Ammon's horn (tissue), 1 donor: ENCODE results near the gene PLEKHG4.

Experiments
- DNase-seq: peaks from one replicate; pipeline ENCODE4 v3.0.0-alpha.2; 2016; ENCODE audit warnings: low spot score

Gene PLEKHG4

DNA sequence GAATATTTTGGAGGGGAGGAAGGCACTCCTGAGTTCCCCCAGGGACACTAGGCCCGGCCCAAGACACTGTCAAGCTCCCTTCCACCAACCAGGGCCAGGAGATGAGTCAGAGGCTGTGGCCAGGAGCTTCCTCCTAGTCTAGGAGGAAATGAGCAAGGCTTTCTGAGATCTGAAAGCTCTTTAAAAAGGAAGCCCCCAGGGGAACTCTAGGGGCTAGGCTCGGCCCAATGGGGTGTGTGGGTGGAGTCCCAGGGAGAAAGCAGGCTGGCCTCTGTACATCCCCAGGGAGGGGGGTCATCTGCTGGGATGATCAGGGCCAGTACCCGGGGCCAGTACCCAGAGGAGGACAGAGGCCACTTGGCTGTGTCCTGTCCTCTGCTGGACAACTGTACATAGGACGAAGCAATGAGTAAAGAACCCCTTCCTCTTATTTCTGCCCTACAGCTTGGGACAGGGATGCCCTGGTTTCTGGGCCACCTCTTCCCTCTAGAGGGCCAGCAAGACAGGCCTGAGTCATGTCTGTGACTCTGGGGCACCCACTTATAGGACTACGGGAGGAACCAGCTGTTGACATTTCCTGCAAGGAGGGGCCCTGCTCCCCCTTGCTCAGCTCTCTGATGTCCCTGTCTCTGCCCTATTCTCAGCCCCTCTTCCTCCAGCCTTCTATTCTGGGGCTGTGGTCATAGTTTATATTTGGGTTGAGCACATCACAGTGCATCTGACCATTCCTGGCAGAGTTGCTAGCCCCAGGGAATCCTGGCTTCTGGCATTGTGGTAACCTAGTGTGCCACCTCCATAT is 34.7 kb upstream of the PLEKHG4 start:
- peak; percentile 68 for DNase-seq

DNA sequence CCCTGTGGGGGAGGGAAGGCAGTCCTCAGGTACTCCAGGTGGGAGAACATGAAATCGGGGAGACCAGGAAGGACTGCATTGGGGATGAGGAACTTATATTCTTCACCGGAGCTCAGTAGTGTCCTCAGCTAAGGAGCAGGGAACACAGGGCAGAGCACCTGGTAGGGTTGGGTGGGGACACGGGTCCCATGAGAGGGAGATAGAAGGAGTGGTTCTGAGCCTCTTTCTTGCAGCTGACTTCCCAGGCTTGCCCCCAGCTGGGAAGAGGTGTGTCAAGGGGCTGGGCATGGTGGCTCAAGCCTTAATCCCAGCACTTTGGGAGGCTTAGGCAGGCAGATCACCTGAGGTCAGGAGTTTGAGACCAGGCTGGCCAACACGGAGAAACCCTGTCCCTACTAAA is 34.1 kb upstream of the PLEKHG4 start:
- no peak for DNase-seq

DNA sequence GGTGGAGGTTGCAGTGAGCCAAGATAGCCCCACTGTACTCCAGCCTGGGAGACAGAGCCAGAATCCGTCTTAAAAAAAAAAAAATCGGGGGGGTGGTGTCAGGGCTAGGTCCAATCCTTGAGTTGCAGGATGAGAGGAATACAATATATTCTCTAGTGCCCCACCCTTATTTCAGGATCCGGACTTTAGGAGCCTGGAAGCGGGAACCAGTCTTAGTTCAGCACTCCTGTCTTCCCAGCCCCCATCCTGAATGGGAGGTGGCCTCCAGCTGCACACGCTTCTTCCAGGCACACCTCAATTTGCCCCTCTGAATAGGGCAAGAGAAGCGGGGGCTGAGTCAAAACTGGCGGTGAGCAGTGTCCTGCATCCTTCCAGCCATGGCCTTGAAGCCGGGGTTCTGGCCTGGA is 33.7 kb upstream of the PLEKHG4 start:
- no peak for DNase-seq

DNA sequence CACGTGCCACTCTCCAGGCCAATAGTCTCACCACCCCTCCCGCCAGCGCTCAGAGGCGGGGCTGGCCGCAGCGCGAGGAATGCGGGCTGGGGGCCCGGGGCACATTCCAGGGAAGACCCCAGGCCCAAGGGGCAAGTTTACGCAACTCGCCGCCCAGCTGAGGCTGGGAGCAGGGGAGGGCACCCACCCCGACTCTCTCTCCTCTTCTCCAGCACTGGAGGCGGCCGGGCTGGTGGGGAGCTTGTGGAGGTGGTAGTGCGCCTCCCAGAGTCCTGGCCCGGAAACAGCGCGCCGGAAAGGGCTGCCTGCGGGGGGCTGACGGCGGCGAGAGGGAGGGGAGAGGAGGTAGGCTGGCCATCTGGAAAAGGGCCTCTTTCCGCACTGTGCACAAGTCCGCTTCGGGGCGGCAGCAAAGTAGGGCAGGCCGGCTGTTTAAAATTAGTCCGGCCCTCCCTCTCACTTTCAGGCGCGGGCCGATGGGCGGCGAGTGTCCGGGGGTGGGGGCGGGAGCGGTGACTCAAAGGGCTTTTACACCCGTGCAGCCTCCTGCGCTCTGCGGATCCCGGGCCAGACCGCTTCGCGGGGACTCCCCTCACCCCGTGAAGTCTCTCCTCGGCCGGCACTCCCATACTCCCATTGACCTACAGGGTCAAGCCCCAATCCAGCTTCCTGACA is 33.1 kb upstream of the PLEKHG4 start:
- peak; percentile 66 for DNase-seq

DNA sequence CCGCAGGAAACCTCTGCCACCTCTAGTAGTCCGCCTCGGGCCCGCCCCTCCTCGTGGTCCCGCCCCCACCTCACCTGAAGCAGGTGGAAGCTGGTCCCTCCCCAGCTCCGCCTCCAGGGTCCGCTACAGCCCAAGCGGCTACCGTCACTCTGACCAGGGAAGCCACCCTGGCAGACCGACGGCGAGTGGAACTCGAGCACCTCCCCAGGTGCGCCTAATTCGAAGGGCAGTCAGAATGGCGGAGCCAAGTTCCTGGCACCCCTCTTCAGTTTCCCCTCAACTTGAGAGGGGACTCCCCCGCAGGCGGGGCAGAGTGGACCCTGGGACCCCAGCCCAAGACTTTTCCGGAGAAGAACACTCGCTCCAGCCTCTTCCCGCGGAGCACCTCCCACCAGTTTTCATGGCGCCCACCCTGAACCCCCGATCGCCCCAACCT is 32.6 kb upstream of the PLEKHG4 start:
- no peak for DNase-seq

DNA sequence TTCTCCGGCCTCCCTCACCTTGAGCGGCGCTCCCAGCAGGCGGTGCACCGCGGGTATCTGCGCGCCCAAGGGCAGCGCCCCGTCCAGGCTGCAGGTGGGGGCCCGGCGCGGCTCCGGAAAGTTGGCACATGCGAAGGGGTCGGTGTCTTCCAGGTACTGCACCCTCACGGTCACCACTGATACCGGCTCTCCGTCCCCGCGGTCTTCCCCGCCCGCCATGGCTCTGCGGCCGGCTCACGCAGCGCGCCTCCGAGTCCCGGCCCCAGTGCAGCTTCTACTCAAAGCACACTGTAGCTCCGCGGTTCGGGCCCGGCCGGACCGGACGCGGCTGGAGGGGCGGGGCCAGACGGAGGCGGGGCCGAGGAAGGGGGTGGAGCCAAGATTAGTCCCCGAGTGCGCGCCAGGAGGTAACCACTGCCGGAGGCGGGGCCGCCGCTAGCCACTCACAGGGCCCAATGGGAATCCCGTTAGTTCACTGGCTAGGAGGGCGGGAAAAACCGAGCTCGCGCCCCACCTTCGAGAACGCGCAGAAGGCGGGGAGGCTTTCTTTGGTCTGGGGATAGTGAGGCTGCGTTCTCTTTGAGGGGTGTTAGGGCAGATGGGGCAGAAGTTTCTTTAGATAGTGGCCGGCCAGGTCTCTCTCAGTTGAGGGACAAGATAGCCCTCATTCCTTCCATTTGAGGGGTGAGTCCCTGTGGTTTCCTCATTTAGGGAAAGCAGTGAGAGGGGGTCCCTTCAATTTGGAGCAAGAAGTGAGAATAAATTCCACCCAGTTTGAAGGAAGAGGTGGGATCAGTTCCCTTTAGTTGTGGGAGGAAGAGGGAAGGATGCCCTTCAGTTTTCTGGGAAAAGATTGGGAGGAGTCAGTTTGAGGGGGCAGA is 31.9 kb upstream of the PLEKHG4 start, which contains the start of gene FHOD1:
Gene FHOD1, minus strand, starts transcription at position 290 of the 881 bp plus-strand sequence. Its CDS starts 71 bp downstream, at position 219.
- peak; percentile 96 for DNase-seq

DNA sequence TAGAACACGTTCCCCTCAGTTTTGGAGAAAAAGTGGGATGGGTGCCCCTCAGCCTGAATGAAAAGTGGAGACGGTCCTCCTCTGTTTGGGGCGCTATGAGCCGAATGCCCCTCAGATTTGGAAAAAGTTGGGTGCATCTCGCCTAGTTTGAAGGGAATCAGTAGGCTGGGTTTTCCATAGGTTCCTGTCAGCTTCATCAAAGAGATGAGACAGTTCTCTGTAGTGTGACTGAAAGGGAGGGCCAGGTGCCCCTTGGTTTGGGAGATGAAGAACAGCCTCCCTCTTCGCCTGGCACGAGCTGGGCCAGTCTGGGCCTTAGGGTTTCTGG is 31.3 kb upstream of the PLEKHG4 start:
- no peak for DNase-seq

DNA sequence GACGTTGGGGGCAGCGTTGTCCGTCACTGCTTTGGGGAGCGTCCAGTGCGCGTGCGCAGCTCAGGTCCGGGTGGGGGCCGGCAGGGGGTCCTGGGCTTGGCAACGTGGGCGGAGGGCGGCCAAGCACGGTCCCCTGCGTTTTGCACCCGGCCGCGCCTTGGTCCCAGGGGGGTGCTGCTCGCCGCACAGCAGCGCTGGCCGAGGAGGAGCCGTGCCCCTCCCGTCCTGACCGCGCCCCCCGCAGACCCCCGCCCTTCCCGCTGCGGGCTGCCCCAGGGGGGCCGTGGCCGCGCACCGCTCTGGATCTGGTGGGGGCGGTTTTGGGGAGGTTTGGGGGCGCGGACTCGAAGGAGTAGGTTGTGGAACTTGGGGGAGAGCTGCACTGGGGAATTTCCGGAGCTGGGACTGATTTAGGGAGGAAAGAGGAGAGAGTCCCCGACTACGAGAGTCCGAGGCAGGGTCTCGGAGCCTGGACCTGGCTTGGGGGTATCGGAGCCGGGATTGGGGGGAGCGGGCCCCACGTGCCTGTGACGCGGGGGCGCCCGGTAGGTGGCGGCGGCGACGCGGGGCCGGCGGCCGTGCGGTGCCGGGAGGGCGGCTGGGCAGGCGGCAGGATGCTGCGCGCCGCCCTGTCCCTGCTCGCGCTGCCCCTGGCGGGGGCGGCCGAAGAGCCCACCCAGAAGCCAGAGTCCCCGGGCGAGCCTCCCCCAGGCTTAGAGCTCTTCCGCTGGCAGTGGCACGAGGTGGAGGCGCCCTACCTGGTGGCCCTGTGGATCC is 30.7 kb upstream of the PLEKHG4 start, which contains the start of gene SLC9A5:
Gene SLC9A5, plus strand, starts transcription at position 579 of the 777 bp plus-strand sequence. Its CDS starts 36 bp downstream, at position 615.
- no peak for DNase-seq

DNA sequence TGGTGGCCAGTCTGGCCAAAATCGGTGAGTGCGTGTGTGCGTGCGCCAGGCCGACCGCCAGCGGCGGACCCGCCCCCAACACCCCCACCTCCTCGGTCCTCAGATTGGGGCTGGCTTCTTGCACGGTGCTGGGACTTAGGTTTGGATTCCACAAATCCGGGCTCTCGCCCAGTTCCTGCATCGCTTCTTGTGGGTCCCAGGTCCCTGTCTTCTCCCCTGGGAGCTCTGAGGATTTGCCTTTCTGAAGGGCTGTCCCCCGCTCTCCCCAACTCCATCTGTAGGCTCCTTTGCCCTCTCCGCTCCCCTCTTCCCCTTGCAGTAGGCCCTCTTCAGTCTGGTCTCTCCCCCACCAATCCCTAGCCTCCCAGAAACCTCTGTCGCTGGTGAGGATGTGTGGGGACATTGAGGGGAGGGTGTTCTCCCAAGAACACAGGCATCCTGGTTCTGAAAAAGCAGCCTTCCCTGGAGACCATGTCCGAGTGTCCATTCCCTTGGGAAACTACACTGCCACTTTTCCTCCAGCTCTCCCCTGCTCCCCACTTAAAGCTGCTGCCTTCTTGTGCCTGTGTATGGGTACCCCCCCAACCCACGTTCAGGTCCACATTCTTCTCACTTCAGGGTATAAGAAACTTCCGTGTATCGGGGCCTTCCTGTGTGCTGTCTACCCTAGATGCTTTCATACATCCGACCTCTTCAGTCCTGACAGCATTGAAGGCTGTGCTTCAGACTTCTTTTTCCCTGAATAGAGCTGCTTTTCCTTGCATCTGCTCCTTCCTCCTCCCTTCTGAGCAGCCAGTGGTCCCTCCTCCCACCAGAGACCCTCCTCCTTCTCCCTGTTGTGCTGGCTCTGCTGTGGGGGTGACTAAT is 29.9 kb upstream of the PLEKHG4 start:
- no peak for DNase-seq

DNA sequence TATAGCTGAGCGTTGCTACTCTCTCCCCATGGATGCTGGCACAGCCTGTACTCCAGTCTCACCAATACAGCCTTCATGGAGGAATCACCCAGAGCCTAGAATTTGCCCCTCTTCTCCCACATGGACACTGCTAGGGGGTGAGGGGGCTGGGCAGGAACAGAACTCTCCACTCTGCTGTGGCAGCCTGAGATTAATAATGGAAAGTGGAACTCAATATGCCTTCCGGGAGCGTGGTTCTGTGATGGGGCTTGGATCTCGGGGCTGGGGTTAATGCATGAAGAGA is 29.3 kb upstream of the PLEKHG4 start:
- DNase-seq: no peak

DNA sequence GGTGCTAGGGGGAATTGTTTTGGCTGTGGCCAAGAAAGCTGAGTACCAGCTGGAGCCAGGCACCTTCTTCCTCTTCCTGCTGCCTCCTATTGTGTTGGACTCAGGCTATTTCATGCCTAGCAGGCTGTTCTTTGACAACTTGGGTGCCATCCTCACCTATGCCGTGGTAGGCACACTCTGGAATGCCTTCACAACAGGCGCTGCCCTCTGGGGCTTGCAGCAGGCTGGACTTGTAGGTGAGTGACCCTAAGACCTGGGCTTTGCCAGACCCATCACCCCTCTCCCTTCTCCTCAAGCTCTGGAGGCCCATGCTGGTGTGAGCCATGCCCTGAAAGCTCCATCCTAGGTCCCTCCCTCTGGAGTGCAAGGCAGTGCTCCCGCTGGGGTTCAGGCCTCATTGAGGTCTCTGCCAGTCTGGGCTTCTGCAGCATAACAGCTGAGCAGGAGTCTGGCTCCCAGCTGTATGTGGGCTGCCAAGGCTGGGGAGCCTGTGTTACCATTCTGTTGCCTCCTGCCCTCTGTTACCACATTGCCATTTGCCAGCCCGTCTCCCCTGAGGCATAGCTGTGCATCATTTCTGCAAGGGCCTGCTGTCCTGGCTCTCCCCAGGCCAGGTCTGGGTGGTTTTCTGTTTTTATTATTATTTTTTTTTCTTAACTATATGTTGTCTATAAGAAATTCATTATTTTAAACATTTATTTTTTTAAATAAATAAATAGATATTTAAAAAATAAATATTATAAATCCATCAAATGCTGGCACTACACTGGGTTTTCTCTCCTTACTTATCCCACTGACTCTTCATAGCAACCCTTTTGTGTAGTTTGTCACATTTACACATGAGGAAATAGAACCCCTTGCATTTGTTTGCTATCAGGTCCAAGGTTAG is 26.5 kb upstream of the PLEKHG4 start:
- DNase-seq: peak; percentile 79

DNA sequence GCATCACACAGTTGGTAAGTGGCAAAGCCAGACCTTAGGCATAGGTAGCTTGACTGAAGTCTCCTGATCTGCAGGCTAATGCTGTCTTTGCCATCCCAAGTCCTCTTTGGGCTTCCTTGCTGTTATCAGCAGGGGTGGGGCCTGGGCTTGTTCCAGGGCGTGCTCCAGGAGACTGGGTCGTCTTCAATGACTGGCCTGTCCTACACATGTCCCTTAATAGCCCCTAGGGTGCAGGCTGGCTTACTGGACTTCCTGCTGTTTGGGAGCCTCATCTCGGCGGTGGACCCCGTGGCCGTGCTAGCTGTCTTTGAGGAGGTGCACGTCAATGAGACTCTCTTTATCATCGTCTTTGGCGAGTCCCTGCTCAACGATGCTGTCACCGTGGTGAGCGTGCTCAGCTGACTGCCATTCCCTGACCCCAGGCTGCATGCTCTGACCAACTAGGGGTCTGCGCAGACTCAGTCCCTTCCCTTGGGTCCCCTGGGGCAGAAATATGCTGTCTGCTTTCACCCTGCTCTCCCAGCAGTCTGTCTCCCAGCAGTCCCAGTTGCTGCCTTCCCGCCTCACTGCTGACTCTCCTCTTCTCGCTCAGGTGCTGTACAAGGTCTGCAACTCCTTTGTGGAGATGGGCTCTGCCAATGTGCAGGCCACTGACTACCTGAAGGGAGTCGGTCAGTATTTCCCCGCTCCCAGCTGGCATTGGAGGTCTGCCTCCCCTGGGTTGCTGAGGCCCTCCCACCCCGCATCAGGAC is 24.4 kb upstream of the PLEKHG4 start:
- no peak for DNase-seq

DNA sequence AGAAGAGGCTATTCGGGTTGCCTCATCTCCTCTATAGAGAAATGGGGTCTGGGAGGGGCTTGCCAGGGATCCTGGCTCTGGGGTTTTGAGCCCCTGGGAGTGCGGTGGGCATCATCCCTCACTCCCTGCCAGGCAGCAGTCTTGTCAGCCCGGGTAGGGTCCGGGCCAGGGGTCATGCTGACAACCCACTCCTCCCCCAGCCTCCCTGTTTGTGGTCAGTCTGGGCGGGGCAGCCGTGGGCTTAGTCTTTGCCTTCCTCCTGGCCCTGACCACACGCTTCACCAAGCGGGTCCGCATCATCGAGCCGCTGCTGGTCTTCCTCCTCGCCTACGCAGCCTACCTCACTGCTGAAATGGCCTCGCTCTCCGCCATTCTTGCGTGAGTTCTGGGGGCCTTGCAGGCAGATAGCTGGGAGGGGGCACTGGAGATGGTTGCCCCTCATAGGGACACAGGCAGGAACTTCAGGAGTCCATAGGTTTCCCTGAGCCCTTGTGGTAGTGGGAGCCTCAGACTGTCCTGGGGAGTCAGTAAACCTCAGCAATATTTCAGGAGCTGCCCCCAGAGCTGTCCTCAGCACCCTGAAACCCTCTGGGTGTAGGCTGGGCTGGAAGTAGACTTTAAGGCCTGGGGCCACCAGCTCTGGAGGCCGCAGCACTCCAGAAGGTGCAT is 23.6 kb upstream of the PLEKHG4 start:
- DNase-seq: no peak

DNA sequence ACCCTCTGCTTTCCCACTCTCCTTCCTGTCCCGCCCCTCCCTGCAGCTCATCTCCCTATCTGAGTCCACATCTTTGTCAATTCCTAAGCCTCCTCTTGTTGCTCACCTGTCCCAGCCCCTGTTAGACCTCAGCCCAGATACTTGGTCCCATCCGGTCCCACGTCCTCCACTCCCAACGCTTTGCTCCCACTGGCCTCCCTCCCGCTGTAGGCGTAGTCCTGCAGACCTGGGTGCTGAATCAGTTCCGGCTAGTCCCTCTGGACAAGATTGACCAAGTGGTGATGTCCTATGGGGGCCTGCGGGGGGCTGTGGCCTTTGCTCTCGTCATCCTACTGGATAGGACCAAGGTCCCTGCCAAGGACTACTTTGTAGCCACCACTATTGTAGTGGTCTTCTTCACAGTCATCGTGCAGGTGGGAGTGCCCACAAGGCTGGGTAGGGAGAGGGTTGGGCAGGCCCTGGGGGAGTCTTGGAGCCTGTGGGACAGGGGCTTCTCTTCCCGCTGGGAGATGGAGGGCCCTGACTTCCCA is 22.6 kb upstream of the PLEKHG4 start:
- no peak for DNase-seq

DNA sequence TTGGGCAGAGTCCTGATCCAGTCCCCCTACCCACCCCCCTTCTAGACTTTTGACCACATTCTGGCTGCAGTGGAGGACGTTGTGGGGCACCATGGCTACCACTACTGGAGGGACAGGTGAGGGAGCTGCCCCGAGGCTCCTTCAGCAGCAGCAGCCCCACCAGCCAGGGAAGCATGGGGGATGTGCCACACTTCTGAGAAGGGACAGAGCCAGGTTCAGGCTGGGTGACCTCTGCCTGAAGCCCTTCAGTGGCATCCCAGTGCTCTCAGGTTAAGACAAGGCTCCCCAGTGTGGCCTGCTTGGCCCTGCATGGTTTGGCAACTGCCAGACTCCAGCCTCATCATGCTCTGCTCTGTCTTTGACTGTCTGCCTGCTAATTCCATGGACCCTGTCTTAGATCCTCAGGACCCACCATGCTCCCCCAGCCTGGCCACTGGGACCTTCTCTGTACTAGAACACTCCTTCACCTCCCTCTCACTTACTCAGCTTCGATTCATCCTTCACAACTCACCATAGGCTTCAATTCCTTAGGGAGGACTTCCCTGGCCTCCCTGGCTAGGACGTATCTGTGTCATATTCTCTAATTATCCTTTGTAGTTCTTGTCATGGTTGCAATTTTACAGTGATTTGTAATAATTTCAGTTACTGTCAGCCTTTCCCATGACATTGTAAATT is 21.7 kb upstream of the PLEKHG4 start:
- no peak for DNase-seq

DNA sequence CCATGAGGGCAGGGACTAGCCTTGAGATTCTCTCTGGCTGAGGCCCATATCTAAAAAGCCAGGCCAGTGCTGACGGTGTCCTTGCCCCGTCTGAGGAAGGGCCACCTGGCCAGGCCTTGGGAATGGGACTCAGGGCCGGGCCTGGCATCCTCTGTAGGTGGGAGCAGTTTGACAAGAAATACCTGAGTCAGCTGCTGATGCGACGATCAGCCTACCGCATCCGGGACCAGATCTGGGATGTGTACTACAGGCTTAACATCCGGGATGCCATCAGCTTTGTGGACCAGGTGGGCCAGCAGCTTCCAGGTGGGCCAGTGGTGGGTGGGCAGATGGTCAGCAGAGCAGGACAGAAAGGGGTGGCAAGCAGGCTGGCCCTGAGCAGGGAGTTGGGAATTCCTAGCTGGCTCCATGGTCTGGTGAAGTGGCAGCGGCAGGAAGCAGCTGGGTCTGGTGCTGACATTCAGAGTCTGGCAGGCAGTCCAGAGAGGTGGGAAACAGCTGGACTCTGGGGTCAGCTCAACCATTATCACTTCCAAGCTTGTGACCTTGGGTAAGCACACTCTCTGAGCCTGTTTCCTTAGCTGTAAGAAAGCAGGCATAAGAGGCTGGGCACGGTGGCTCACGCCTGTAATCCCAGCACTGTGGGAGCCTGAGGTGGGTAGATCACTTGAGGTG is 21.0 kb upstream of the PLEKHG4 start:
- no peak for DNase-seq

DNA sequence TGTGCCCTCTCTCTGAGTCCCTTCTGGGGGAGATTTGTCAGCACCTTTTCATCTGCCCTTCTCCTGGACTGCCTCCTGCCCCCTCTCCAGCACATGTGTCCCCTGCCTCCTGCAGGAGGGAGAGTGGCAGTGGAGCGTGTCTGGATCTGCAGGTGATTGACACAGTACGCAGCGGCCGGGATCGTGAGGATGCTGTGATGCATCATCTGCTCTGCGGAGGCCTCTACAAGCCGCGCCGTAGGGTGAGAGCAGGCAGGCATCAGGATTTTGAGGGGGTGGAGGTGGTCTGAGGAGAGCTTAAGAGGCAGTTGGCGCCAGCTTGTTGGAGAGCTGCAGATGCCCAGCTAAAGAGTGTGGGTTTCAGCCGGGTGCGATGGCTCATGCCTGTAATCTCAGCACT is 19.6 kb upstream of the PLEKHG4 start:
- DNase-seq: no peak
